D341Med (cell line): Measurements from ENCODE around the gene RAPGEF3.
A peak's percentile ranks its signal among the peaks of the same experiment; 100 is the strongest.

Experiments used
- DNase-seq: peaks from one replicate; pipeline ENCODE4 v3.0.0; 2012; ENCODE audit warnings: low spot score

Gene RAPGEF3

DNA sequence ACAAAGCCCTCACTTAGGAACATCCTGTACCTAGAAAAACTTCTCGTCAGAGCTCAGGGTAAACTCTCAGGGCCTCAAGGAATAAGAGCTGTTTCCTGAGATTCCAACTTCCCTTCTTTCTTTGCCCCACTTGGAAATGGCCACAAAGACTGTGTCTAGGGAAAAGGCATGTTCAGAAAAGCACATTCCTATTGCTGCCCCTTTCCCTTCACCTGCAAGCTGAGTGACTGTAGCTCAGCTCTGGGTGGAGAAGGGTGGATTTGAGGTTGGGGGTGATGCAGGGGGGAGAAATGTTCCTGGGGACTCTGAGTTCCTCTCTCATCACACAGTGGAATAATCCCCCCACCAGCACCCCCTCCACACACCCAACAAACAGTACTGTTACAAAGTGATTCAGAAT lies 40.1 kb downstream of the RAPGEF3 start:
- DNase-seq, result no peak

DNA sequence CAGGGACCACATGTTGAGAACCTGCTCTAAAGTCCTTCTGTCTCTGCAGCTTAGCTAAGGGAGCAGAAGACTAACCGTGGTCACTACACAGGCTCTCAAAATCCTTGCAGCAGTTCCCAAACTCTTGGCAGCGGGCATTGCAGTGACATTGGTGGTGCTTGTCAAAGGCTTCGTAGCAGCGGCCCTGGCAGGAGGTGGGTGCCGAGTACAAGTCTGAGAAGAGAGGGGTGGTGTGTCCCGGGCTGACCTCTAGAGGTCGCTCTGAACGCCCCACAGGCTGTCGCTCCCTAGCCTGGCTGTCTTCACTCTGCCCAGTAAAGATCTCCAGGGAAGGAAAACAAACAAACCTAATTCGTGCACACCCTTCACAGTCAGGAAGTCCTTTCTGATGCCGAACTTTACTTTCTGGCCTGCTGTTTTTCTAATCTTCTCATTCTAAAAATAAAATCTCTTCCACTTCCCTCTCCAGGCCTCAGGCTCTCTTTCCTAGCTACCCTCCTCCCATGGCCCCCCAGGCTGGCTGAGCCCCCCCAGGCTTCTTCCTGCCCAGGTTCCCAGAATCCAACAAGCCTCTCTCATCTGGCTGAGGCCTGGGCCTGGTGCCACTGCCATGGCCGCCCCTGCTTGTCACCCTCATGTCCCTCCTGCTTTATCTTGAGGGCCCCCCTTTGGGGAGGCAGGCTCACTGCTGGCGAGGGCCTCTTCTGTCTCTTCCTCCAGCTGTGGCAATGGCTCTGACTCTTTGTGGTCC lies 41.1 kb downstream of the RAPGEF3 start:
- DNase-seq, result peak; percentile 75

GRCh38 chr12:47717046-47717442 lies 41.6 kb downstream of the RAPGEF3 start:
- no peak for DNase-seq

DNA sequence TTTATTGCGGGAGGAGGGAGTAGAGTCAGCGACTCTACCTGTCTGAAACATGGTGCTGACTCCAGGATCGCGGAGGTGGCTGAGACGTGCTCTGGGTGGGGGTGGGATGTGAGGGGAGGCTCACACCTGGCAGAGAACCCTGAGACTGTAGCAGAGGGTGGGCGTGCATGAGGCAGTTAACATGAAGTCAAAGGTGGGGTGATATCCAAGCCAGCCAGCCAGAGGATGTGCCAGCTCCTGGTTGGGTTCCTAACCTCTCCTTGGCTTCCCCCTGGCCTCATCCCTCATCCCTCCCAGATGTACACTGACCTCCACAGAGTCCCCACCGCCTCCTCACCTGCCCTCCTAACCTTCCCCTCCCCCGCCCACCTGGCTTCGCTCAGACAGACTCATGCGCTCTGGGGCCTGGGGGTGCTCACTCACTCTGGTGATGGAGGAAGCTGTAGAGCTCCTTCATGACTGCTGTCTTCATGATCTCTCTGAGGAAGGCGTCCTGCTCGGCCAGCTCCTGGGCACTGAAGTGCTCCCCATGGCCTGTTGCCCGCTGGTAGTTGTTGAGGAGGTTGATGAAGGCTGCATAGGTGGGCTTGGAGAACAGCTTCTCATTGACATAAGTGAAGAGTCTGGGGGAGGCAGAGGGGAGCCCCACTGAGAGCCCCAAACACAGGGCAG lies 42.7 kb downstream of the RAPGEF3 start:
- no peak for DNase-seq

DNA sequence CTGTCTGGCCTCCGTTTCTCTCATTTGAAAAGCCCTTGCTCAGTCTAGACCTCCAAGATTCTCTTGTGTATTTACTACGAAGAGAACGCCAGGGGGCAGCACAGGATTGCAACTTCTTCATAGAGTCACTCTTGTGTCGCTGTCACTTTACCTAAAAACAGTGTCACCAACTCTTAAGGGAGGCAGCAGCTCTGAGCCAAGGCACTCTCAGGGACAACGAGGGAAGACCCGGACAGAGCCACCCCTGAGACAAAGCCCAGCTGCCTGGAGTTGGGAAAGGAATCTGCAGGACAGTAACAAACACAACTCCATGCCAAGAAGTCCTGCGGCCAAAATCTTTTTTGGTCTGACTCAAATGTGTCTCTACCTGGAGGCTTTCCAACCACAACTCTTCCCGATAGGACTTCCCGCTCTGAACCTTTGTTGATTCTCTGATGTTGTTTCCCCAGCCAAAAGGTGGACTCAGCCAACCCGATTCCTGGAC lies 43.2 kb downstream of the RAPGEF3 start:
- peak; percentile 71 for DNase-seq

GRCh38 chr12:47714826-47715386 lies 43.8 kb downstream of the RAPGEF3 start:
- no peak for DNase-seq

GRCh38 chr12:47712171-47712570 lies 46.5 kb downstream of the RAPGEF3 start:
- DNase-seq, result no peak

DNA sequence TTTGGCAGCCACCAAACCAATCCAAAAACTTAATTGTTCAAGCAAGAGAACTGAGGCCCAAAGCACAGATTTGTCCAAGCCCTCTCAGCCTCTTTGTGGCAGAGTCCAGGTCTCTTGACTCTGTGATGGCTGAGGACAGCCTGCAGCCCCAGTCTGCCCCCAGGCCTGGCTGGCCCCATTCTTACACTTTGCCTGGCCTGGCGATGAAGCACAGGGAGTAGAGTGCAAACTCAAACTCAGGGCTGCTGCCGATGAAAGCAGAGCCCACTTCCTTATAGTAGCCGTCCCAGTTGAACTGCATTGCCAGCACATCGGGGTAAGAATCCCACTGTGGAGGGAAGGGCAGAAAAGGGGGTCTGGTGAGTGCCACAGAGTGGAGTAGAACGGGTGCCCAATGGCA lies 47.2 kb downstream of the RAPGEF3 start:
- DNase-seq, result no peak

GRCh38 chr12:47710278-47710677 lies 48.4 kb downstream of the RAPGEF3 start:
- DNase-seq, result no peak

- no peak for DNase-seq
Observed at GRCh38 chr12:47709671-47710070, 49.0 kb downstream of the RAPGEF3 start.

DNA sequence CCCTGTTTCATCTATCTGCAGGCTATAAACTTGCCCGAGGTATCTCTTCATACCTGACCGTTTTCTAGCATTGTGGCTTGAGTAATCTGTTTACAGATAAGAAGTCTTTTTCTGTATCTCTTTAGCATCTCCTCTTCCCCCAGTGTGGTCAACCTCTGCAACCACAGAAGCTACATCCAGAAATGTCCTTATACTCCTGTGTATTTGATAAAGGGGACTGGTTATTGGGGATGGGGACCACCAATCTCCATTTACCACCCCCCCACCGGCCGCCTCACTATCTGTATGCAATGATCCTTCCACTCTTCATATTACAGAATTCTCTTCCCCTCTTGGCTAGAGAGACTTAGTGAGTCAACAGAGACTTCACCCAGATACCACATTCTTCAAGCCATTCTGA lies 49.4 kb downstream of the RAPGEF3 start:
- DNase-seq, result no peak

DNA sequence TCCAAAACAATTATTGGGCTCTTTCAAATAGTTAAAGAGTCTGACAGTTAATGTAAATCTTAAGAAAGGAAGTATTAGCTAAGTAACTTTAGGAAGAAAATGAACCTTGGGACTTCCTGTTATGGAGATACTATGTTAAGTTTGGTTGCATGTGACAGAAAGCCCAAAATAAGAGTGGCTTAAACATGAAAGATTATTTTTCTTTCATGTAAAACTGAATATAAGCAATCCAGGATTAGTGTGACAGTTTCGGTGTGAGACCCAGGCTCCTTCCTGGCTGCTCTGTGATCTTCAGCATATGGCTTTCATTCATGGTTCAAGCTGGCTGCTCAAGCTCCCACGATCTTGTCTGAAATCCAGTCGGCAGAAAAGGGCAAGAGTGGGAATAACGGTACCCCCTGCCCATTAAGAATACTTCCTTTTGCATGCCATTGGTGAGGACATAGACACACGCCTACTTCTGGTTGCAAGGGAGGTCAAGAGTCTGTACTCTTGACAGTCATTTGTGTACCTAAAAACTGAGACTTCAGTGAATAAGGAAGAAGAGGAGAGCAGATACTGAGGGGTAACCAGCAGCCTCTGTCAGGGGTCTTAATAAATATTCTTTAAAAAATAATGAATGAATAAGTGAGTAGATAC lies 50.7 kb downstream of the RAPGEF3 start:
- DNase-seq, result no peak

DNA sequence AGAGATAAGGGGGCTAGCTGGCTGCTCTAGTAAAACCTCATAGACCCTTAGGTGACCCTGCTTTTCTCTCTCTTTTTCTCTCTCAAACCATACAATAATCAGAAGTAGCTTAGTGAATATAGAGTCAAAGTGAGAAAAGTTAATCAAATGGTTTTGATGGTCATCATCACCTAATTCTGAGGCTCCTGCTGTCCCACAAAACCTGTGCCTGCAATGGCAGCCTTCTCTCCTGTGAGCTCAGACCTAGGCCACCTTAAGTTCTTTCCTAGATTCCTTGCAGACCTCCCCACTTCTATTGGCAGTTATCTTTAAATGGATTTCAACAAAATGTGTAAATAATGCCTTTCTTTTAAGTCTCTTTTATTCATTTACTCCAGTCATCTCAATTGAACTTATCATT lies 51.3 kb downstream of the RAPGEF3 start:
- no peak for DNase-seq

DNA sequence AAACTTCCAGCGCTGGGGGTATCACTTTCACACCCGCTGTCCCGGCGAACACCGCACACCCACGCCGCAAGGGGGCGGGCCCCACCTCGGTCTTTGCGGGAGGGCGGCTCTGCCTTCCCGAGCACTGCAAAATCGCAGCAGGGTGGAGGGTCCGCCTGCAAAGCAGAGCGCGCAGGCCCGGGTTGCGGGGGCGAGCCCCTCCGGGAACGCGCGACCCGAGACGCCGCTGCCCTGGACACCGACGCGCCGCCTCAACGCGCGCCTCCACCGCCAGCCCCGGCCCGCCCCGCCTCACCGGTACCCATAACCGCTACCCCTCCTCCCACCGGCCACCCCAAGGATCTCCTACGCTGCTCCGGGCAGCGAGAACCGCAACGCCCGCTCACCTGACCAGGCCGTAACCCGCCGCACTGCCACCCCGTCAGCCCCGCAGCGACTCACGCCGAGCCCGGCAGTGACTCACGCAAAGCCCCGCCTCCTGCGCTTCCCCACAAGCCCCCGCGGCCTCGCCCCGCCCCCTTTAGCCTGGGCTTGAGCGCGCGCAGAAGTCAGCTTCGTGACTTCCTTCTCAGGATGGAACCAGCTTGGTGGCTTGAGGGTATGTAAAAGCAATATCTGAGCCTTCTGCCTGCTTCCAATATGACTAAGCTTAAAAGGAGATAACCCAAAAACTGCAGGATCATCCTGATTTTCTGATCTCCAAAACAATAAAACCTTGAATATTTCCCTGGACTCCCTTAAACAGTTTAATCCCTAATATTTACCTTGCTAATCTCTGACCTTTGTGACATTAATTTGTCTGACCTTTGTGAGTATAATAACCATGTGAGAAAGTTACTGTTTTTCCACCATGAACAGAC lies 52.9 kb downstream of the RAPGEF3 start, which contains the start of gene RPAP3:
TSS of gene RPAP3 (minus strand) at position 465 of the 860 bp plus-strand sequence. CDS start 3,190 bp downstream, outside the sequence.
- peak; percentile 97 for DNase-seq

- no peak for DNase-seq
Observed at GRCh38 chr12:47705229-47705565, 53.5 kb downstream of the RAPGEF3 start.

DNA sequence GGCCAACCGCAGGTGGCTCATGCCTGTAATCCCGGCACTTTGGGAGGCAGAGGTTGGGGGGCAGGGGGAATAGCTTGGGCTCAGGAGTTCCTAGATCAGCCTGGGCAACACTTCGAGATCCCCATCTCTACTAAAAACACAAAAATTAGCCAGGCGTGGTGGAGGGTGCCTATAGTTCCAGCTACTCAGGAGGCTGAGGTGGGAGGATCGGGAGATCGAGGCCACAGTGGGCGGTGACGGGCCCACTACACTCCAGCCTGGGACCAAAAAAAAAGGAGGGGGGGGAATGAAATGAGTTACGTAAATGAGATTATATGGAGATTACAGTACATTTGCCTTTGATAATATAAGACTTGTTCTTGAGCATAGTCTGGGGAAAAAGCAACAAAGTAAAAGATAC lies 54.0 kb downstream of the RAPGEF3 start:
- no peak for DNase-seq

- DNase-seq, result no peak
Observed at GRCh38 chr12:47700263-47700662, 58.4 kb downstream of the RAPGEF3 start.

DNA sequence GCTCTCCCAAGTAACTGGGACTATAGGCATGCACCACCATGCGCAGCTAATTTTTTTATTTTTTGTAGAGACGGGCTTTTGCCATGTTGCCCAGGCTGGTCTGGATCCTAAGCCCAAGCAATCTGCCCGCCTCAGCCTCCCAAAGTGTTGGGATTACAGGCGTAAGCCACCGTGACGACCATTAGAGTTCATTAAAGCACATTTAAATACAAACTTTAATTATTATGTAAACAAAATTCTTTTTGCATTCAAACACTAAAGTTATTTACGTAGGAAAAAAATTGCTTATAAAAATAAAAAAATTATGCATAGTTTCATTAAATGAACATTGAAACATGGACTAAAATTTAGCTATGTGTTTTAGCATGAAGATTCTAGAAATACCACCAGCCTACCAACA lies 60.0 kb downstream of the RAPGEF3 start:
- no peak for DNase-seq

DNA sequence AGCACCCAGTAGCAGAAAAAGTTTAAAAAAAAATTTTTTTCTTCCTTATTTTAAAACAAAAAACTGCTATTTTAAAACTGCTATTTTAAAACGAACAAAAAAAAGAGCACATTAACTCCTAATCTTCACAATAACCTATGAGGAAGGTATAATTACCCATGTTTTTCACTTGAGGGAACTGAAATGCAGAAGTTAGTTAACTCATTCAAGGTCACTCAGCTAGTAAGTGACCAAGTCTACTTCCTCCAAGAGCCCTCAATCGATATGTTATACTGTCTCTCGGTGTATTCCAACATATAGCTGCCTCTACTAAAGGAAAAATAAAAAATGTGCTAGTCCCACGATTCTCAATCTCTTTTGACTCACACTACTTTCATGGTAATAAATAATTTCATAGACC lies 60.6 kb downstream of the RAPGEF3 start:
- no peak for DNase-seq

DNA sequence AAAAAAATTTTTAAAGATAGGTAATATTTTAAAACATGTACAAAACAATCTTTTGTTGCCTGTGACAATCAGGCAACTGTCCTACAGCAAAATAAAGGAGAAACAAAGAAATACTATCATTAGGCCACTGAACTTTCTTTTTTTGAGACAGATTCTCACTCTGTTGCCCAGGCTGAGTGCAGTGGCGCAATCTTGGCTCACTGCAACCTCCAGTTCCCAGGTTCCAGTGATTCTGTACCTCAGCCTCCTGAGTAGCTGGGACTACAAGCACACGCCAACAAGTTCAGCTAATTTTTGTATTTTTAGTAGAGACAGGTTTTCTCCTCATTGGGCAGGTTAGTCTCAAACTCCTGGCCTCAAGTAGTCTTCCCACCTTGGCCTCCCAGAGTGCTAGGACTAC lies 69.5 kb downstream of the RAPGEF3 start:
- no peak for DNase-seq

- DNase-seq, result no peak
Observed at GRCh38 chr12:47687636-47688035, 71.0 kb downstream of the RAPGEF3 start.
